HG03159 (cell line): ENCODE measurements around the gene HPCAL1.

Experiments used
- ATAC-seq: cut with Tn5 transposase; IDR thresholded peaks from one replicate; pipeline ENCODE4 v1.9.1; 2021; ENCODE audit warnings: mild to moderate bottlenecking, moderate library complexity; ENCODE audit not compliant: unreplicated experiment

The HPCAL1 gene

DNA sequence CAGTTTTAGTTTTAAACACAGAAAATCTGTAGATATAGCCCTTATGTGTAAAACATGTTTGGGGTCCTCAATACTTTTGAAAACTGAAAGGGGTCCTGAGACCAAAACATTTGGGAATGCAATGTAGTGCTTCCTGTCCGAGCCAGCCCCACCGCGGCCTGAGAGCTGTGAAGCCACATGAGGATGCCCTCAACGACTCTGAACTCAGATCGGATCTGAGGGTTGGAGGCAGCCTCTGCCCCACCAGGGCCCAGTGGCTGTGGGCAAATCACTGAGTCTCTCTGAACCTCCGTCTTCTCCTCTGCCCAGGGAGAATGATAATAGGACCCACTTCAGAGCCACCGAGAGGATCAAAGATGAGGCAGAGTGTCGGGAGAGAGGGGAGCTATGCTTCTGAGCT, 33.4 kb upstream of the HPCAL1 start:
- no peak for ATAC-seq

GRCh38 chr2:10269711-10270610, 32.7 kb upstream of the HPCAL1 start:
- ATAC-seq: no peak

GRCh38 chr2:10271509-10271908, 31.2 kb upstream of the HPCAL1 start:
- no peak for ATAC-seq

- ATAC-seq: no peak
Observed at GRCh38 chr2:10271946-10272345, 30.8 kb upstream of the HPCAL1 start.

DNA sequence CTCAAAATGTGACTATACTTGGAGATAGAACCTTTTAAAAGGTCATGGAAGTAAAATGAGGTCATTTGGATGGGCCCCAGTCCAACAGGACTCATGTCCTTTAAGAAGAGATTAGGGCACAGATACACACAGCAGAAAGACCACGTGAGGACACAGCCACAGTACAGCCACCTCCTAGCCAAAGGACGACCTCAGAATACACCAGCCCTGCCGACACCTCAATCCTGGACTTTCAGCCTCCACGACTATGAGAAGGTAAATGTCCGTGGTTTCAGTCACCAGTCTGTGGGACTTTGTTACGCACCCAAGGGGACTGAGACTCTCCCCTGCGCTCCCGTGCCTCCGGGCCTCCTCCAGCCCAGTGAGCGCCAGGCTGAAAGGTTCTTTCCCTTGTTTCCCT, 30.2 kb upstream of the HPCAL1 start:
- ATAC-seq: no peak

GRCh38 chr2:10273215-10274175, 29.2 kb upstream of the HPCAL1 start:
- no peak for ATAC-seq

- no peak for ATAC-seq
Observed at GRCh38 chr2:10274376-10274775, 28.3 kb upstream of the HPCAL1 start.

GRCh38 chr2:10274983-10275802, 27.5 kb upstream of the HPCAL1 start:
- ATAC-seq: no peak

DNA sequence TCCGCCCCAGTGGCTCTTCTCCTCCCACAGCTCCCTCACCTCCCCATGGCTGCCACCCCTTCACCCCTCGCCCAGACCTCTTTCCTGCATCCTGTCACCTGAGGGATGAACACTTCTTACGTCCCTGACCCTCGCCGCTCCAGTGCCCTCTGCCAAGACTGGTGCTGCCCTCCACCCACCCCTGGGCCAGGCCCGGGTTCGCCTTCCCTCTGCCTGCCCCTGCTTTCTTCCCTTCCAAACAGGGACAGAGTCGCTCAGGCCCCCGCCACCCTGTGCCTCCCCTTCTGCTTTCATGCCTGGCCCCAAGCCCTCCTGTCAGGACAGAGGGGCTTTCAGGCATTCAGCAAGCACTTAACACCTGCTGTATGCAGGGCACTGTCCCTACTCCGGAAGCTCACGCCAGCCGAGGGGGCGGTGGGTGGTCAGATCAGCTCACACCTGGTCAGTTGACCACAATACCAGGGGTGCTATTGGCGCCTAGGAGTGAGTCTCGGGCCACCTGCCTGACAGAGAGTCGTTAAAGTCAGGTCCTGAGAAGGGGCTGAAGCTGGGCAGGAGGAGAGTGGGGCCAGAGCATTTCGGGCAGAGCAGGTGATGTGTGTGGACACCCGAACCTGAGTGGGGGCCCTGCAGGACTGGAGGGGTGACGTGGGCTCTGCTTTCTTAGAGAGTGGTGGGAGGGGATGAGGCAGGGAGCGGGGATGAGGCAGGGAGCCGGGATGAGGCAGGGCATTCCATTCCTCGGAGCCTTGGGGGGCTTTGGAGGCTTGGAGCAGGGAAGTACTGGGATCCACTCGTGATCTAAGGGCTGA, 26.0 kb upstream of the HPCAL1 start:
- ATAC-seq: no peak

- no peak for ATAC-seq
Observed at GRCh38 chr2:10277293-10278028, 25.2 kb upstream of the HPCAL1 start.

GRCh38 chr2:10278029-10278762, 24.5 kb upstream of the HPCAL1 start:
- ATAC-seq: no peak

DNA sequence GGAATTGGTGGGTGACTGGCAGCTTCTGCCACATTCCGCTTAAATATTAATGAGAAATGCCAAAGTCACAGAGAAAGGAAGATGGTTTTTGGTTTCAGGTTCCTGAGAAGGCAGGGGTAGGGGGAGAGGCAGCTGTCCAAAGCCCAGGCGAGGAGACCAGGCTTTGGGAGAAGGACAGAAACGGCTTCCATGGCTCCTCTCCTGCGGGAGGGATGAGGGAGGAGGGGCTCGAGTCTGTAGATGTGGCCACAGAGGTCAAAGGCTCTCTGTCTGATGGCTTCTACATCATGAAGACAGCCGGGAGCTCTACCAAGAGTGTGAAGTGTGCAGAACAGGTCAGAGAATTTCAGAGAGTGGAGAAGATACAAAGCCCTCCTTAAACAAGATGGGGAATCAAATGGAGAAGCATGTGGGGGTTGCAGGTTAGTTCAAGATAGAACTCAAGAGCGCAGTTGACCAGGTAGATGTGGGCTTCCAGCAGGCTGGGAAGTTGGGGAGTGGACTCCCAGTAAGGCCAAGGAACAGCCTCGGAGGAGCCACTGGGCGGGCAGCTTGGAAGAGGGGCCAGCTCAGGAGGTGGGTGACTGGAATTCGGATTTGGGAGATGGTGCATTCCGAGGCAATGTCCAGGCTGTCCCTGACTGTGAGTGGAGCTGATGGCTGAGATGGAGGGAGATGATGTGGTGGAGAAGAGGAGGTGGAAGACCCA, 23.8 kb upstream of the HPCAL1 start:
- ATAC-seq: no peak

DNA sequence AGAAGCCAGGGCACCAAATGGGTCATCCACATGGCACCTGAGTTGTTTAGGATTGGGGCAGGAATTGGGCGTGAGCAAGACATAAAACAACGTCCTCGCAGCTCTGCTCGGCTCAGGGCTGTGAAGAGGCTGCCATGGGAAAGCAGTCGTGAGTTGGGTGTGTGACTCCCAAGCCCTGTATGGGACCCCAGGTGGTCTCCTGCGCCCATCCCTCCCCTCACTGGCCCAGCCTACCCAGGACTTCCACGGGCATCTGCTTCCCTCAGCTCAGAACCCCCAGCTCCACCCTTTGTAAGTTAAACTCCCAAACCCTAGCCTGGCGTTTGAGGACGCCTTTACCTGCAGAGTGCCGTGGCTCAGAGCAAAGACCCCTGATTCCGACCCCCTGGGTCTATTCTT, 23.2 kb upstream of the HPCAL1 start:
- no peak for ATAC-seq

- ATAC-seq: no peak
Observed at GRCh38 chr2:10279946-10280463, 22.7 kb upstream of the HPCAL1 start.

- ATAC-seq: no peak
Observed at GRCh38 chr2:10281891-10282290, 20.8 kb upstream of the HPCAL1 start.

- ATAC-seq: no peak
Observed at GRCh38 chr2:10282611-10283105, 20.0 kb upstream of the HPCAL1 start.
